Osteoblast (primary cell): ENCODE data around the gene TM4SF18. TPM values are rescaled to one million over a fixed set of nuclear protein-coding genes. Genes with fewer than 3 reads are reported as not detected.

Experiments
- DNase-seq: peaks from one replicate; pipeline ENCODE4 v3.0.0; 2011; ENCODE audit warnings: low spot score, mixed read lengths; ENCODE audit not compliant: insufficient read length; ENCODE audit errors: missing footprints
- H2AFZ ChIP-seq: 2 replicates; pipeline ENCODE4 v1.6.0; 2011; ENCODE audit warnings: mild to moderate bottlenecking, low read length
- H3K27ac ChIP-seq: 2 replicates; pipeline ENCODE4 v1.5.1; 2011; ENCODE audit warnings: mild to moderate bottlenecking, low read depth, low read length, moderate library complexity
- H3K27me3 ChIP-seq: 2 replicates; pipeline ENCODE4 v1.6.0; 2012; ENCODE audit warnings: mild to moderate bottlenecking, control low read depth, inconsistent platforms, low read length, moderate library complexity; ENCODE audit not compliant: insufficient read depth
- H3K36me3 ChIP-seq: 2 replicates; pipeline ENCODE4 v1.5.1; 2011; ENCODE audit warnings: mild to moderate bottlenecking, low read length, control low read depth, moderate library complexity; ENCODE audit not compliant: insufficient read depth
- H3K4me1 ChIP-seq: 2 replicates; pipeline ENCODE4 v1.5.1; 2011; ENCODE audit warnings: mild to moderate bottlenecking, low read length, control low read depth, moderate library complexity; ENCODE audit not compliant: insufficient read depth
- H3K4me2 ChIP-seq: 2 replicates; pipeline ENCODE4 v1.6.0; 2011; ENCODE audit warnings: mild to moderate bottlenecking, low read length; ENCODE audit not compliant: insufficient read depth
- H3K4me3 ChIP-seq: fragments of 200-600 bp; sonication (generic); 3 replicates; pipeline ENCODE4 v1.5.1; 2012; ENCODE audit warnings: mild to moderate bottlenecking, low read length, inconsistent platforms; ENCODE audit not compliant: insufficient read depth
- H3K79me2 ChIP-seq: 2 replicates; pipeline ENCODE4 v1.6.0; 2012; ENCODE audit warnings: mild to moderate bottlenecking, low read length, control low read depth, inconsistent platforms; ENCODE audit not compliant: insufficient read depth
- H3K9me3 ChIP-seq: 2 replicates; pipeline ENCODE4 v1.5.1; 2011; ENCODE audit warnings: low read depth, low read length, control low read depth
- H4K20me1 ChIP-seq: 2 replicates; pipeline ENCODE4 v1.6.0; 2012; ENCODE audit warnings: mild to moderate bottlenecking, low read length, control low read depth; ENCODE audit not compliant: insufficient read depth
- CTCF ChIP-seq: IDR thresholded peaks from 2 replicates; pipeline ENCODE4 v1.5.1; 2011; ENCODE audit warnings: mild to moderate bottlenecking, low read depth, low read length, moderate library complexity; ENCODE audit errors: extremely low read depth
- total RNA-seq: library from RNA; depleted of rRNA; stranded (reverse); fragments of >200 nt; gene quantifications from 2 replicates; pipeline ENCODE4 v1.2.3, GENCODE V29; 2012

Gene TM4SF18
- total RNA-seq, 1 donor, result not detected

GRCh38 chr3:149269687-149270086 is 63.7 kb downstream of the TM4SF18 start:
- Histone ChIP-seq H2AFZ (peak overlapping the region; percentile 52), H3K4me1 (no peaks in the 10 kb centered on the region), H3K79me2 (no peaks in the 10 kb centered on the region), H3K4me2 (peak overlapping the region; percentile 1), H3K27me3 (no peaks in the 10 kb centered on the region), H3K27ac (no peak overlapping the region), H3K4me3 (no peak overlapping the region), H3K36me3 (no peaks in the 10 kb centered on the region), H4K20me1 (no peaks in the 10 kb centered on the region), H3K9me3 (no peaks in the 10 kb centered on the region)
- DNase-seq, result no peak
- no peak for TF ChIP-seq CTCF

Other genes with a start within 250 kb of the TM4SF18 start
- gene HLTF, start 247.1 kb downstream of the TM4SF18 start, total RNA-seq, result 40.7 and 42.0 TPM in 2 replicates
- gene HPS3, start 204.0 kb downstream of the TM4SF18 start, total RNA-seq, result 38.4 and 49.8 TPM in 2 replicates
- 0.88 and 1.4 TPM in 2 replicates for gene CP, start 111.8 kb downstream of the TM4SF18 start, total RNA-seq
- 209 and 210 TPM in 2 replicates for gene TM4SF1, start 44.0 kb upstream of the TM4SF18 start, total RNA-seq
- gene TM4SF4, start 141.1 kb upstream of the TM4SF18 start, total RNA-seq, result under 0.01 TPM in 1 of 2 replicates, not detected in the other